WTC11 (cell line): Measurements from ENCODE around the gene CDH13. TPM values are rescaled to one million over a fixed set of nuclear protein-coding genes. Genes with fewer than 3 reads are reported as not detected.

ENCODE experiments used
- ATAC-seq: fragments of 200-7000 bp; cut with Tn5 transposase; 2 replicates; pipeline ENCODE4 v1.10.0; 2021; ENCODE audit warnings: mild to moderate bottlenecking, moderate library complexity
- CTCF ChIA-PET: fragments of 300-600 bp; sonication (Branson Sonifier 250); formaldehyde crosslinking; loops from one replicate; lab custom pipeline; 2021; ENCODE audit warnings: antibody characterized with exemption; lab: Charles Lee
- POLR2A ChIA-PET: fragments of 350-600 bp; sonication (Branson Sonifier 250); formaldehyde crosslinking; loops from one replicate; lab custom pipeline; 2021; ENCODE audit warnings: antibody characterized with exemption; lab: Charles Lee
- DNase-seq: peaks from one replicate; pipeline ENCODE4 v3.0.0; 2021; ENCODE audit warnings: low spot score
- H3K27ac Mint-ChIP-seq: 2 replicates; pipeline ENCODE4 v1.8.0; 2021; ENCODE audit warnings: mixed read lengths
- H3K27me3 Mint-ChIP-seq: 2 replicates; pipeline ENCODE4 v1.8.0; 2021; ENCODE audit warnings: low read depth, mild to moderate bottlenecking, moderate library complexity, mixed read lengths
- H3K36me3 Mint-ChIP-seq: 2 replicates; pipeline ENCODE4 v1.8.0; 2021; ENCODE audit warnings: mixed read lengths
- H3K4me1 Mint-ChIP-seq: 2 replicates; pipeline ENCODE4 v1.8.0; 2022; ENCODE audit warnings: mixed read lengths
- H3K4me3 Mint-ChIP-seq: 2 replicates; pipeline ENCODE4 v1.8.0; 2021; ENCODE audit warnings: mild to moderate bottlenecking, moderate library complexity, mixed read lengths
- H3K9me3 Mint-ChIP-seq: 2 replicates; pipeline ENCODE4 v1.8.0; 2021; ENCODE audit warnings: mixed read lengths
- AFF4 ChIP-seq: sonication (generic); formaldehyde crosslinking; IDR thresholded peaks from 2 replicates; pipeline ENCODE4 v1.8.1; 2023; ENCODE audit warnings: mild to moderate bottlenecking, missing genetic modification reagents, borderline replicate concordance
- CREM ChIP-seq: sonication (generic); formaldehyde crosslinking; IDR thresholded peaks from 2 replicates; pipeline ENCODE4 v1.8.1; 2022; ENCODE audit warnings: mild to moderate bottlenecking, missing genetic modification reagents, moderate library complexity
- E2F1 ChIP-seq: sonication (generic); formaldehyde crosslinking; IDR thresholded peaks from 2 replicates; pipeline ENCODE4 v1.8.0; 2022; ENCODE audit warnings: mild to moderate bottlenecking, missing genetic modification reagents
- E2F4 ChIP-seq: sonication (generic); formaldehyde crosslinking; IDR thresholded peaks from 2 replicates; pipeline ENCODE4 v1.8.1; 2022; ENCODE audit warnings: low read depth, mild to moderate bottlenecking, moderate library complexity, missing genetic modification reagents, borderline replicate concordance
- FOXP1 ChIP-seq: sonication (generic); formaldehyde crosslinking; IDR thresholded peaks from 2 replicates; pipeline ENCODE4 v1.8.0; 2022; ENCODE audit warnings: missing genetic modification reagents, mild to moderate bottlenecking, moderate library complexity, borderline replicate concordance
- HMGA2 ChIP-seq: fragments of 250-450 bp; sonication (Bioruptor Pico); IDR thresholded peaks from 2 replicates; pipeline ENCODE4 v1.4.0; 2021; ENCODE audit warnings: mild to moderate bottlenecking, moderate library complexity
- JAZF1 ChIP-seq: fragments of 250-450 bp; sonication (Bioruptor Pico); IDR thresholded peaks from 2 replicates; pipeline ENCODE4 v1.9.0; 2021; ENCODE audit warnings: moderate library complexity, mild to moderate bottlenecking, inconsistent platforms
- MXD4 ChIP-seq: fragments of 250-450 bp; sonication (Bioruptor Pico); IDR thresholded peaks from 2 replicates; pipeline ENCODE4 v1.8.0; 2021; ENCODE audit warnings: mild to moderate bottlenecking, moderate library complexity, borderline replicate concordance
- OVOL2 ChIP-seq: fragments of 250-450 bp; sonication (Bioruptor Pico); IDR thresholded peaks from 2 replicates; pipeline ENCODE4 v1.9.0; 2021; ENCODE audit warnings: mild to moderate bottlenecking, borderline replicate concordance
- SOX15 ChIP-seq: fragments of 250-450 bp; sonication (Bioruptor Pico); IDR thresholded peaks from 2 replicates; pipeline ENCODE4 v1.9.0; 2021; ENCODE audit warnings: mild to moderate bottlenecking
- SP1 ChIP-seq: sonication (generic); formaldehyde crosslinking; conservative IDR thresholded peaks from 2 replicates; pipeline ENCODE4 v1.8.1; 2022; ENCODE audit warnings: missing genetic modification reagents
- TEAD1 ChIP-seq: sonication (generic); formaldehyde crosslinking; IDR thresholded peaks from 2 replicates; pipeline ENCODE4 v1.8.0; 2022; ENCODE audit warnings: mild to moderate bottlenecking, missing genetic modification reagents
- USF2 ChIP-seq: sonication (generic); formaldehyde crosslinking; IDR thresholded peaks from 2 replicates; pipeline ENCODE4 v1.8.1; 2023; ENCODE audit warnings: mild to moderate bottlenecking, missing genetic modification reagents, moderate library complexity
- ZMAT4 ChIP-seq: fragments of 250-450 bp; sonication (Bioruptor Pico); IDR thresholded peaks from 2 replicates; pipeline ENCODE4 v1.9.0; 2021; ENCODE audit warnings: mild to moderate bottlenecking
- ZNF121 ChIP-seq: sonication (generic); formaldehyde crosslinking; IDR thresholded peaks from 2 replicates; pipeline ENCODE4 v1.8.0; 2023; ENCODE audit warnings: missing genetic modification reagents
- ZNF232 ChIP-seq: sonication (generic); formaldehyde crosslinking; IDR thresholded peaks from 2 replicates; pipeline ENCODE4 v1.8.0; 2022; ENCODE audit warnings: mild to moderate bottlenecking, missing genetic modification reagents
- ZNF396 ChIP-seq: fragments of 250-450 bp; sonication (Bioruptor Pico); IDR thresholded peaks from 2 replicates; pipeline ENCODE4 v1.8.0; 2021; ENCODE audit warnings: mild to moderate bottlenecking, moderate library complexity, borderline replicate concordance
- ZNF512 ChIP-seq: sonication (generic); formaldehyde crosslinking; IDR thresholded peaks from 2 replicates; pipeline ENCODE4 v1.8.1; 2022; ENCODE audit warnings: missing genetic modification reagents, borderline replicate concordance
- ZNF671 ChIP-seq: fragments of 250-450 bp; sonication (Bioruptor Pico); IDR thresholded peaks from 2 replicates; pipeline ENCODE4 v1.8.0; 2021; ENCODE audit warnings: mild to moderate bottlenecking
- ZSCAN18 ChIP-seq: fragments of 250-450 bp; sonication (Bioruptor Pico); IDR thresholded peaks from 2 replicates; pipeline ENCODE4 v2.1.2; 2022; ENCODE audit warnings: mild to moderate bottlenecking, moderate library complexity
- total RNA-seq: library from RNA; stranded (reverse); gene quantifications from 3 replicates; pipeline ENCODE4 v1.2.3, GENCODE V29; 2021
- TF ChIP-seq, protein P1 (sequence below): fragments of 250-450 bp; sonication (Bioruptor Pico); IDR thresholded peaks from 2 replicates; pipeline ENCODE4 v1.9.0; 2021; ENCODE audit warnings: moderate library complexity, mild to moderate bottlenecking, inconsistent platforms, borderline replicate concordance
- TF ChIP-seq, protein P2 (sequence below): sonication (generic); formaldehyde crosslinking; IDR thresholded peaks from 2 replicates; pipeline ENCODE4 v1.8.1; 2022; ENCODE audit warnings: mild to moderate bottlenecking, moderate library complexity, missing genetic modification reagents

CDH13 gene
- total RNA-seq, 1 experiment from 2014 or later, result 0.81 TPM

GRCh38 chr16:83789642-83790401, 1163.1 kb downstream of the CDH13 start (continued):
- TF ChIP-seq ZMAT4 (CRISPR knock-in tag), result no peak
- no peak for TF ChIP-seq TEAD1
- no peak for TF ChIP-seq CREM (CRISPR knock-in tag)
- no peak for TF ChIP-seq FOXP1 (CRISPR knock-in tag)
- no peak for TF ChIP-seq ZNF671 (CRISPR knock-in tag)
- TF ChIP-seq JAZF1 (CRISPR knock-in tag), result no peak

GRCh38 chr16:83791916-83792315, 1165.1 kb downstream of the CDH13 start:
- CTCF ChIA-PET, result no interaction called here
- POLR2A ChIA-PET, result interaction anchor here (0.7 kb wide), 1 partner anchor 68 kb away, joined by 5 read pairs; no protein-coding TSS in a partner anchor
- peaks cover 7% of the 10 kb centered on the region for H3K36me3 Mint-ChIP-seq
- H3K27me3 Mint-ChIP-seq, result no peaks in the 10 kb centered on the region
- DNase-seq (no peak), ATAC-seq (no peak)
- peaks cover 9% of the 10 kb centered on the region for H3K9me3 Mint-ChIP-seq
- peaks cover 12% of the 10 kb centered on the region for H3K4me1 Mint-ChIP-seq
- TF ChIP-seq ZNF121 (CRISPR knock-in tag) (no peak), HMGA2 (no peak), E2F1 (CRISPR knock-in tag) (no peak), MXD4 (no peak), USF2 (CRISPR knock-in tag) (no peak), ZNF396 (CRISPR knock-in tag) (no peak), SP1 (no peak), ZSCAN18 (CRISPR knock-in tag) (no peak), OVOL2 (no peak), ZNF512 (CRISPR knock-in tag) (no peak), E2F4 (CRISPR knock-in tag) (no peak), SOX15 (CRISPR knock-in tag) (no peak), ZNF232 (CRISPR knock-in tag) (no peak), AFF4 (CRISPR knock-in tag) (no peak)
- TF ChIP-seq, protein P1, sequence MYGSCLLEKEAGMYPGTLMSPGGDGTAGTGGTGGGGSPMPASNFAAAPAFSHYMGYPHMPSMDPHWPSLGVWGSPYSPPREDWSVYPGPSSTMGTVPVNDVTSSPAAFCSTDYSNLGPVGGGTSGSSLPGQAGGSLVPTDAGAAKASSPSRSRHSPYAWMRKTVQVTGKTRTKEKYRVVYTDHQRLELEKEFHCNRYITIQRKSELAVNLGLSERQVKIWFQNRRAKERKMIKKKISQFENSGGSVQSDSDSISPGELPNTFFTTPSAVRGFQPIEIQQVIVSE (CRISPR knock-in tag), result no peak
- TF ChIP-seq, protein P2, sequence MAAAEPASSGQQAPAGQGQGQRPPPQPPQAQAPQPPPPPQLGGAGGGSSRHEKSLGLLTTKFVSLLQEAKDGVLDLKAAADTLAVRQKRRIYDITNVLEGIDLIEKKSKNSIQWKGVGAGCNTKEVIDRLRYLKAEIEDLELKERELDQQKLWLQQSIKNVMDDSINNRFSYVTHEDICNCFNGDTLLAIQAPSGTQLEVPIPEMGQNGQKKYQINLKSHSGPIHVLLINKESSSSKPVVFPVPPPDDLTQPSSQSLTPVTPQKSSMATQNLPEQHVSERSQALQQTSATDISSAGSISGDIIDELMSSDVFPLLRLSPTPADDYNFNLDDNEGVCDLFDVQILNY (CRISPR knock-in tag), result no peak
- no peak overlapping the region for H3K27ac Mint-ChIP-seq
- H3K4me3 Mint-ChIP-seq, result no peak overlapping the region
